HG03060 (cell line): ENCODE data around the gene SMYD3.
"Not testable (repeated sequence)": the region's sequence is repeated elsewhere in the genome, so short reads cannot be mapped to it uniquely, and the experiment has no call there.

Experiments
- ATAC-seq: cut with Tn5 transposase; IDR thresholded peaks from one replicate; pipeline ENCODE4 v1.9.1; 2021; ENCODE audit warnings: low read depth, moderate number of reproducible peaks; ENCODE audit not compliant: unreplicated experiment

Gene SMYD3

GRCh38 chr1:245771511-245772281 is 735.4 kb downstream of the SMYD3 start:
- no peak for ATAC-seq

GRCh38 chr1:245770156-245770555 is 736.9 kb downstream of the SMYD3 start:
- no peak for ATAC-seq

- ATAC-seq = no peak
These were observed 738.5 kb downstream of the SMYD3 start for GRCh38 chr1:245768596-245768995.

DNA sequence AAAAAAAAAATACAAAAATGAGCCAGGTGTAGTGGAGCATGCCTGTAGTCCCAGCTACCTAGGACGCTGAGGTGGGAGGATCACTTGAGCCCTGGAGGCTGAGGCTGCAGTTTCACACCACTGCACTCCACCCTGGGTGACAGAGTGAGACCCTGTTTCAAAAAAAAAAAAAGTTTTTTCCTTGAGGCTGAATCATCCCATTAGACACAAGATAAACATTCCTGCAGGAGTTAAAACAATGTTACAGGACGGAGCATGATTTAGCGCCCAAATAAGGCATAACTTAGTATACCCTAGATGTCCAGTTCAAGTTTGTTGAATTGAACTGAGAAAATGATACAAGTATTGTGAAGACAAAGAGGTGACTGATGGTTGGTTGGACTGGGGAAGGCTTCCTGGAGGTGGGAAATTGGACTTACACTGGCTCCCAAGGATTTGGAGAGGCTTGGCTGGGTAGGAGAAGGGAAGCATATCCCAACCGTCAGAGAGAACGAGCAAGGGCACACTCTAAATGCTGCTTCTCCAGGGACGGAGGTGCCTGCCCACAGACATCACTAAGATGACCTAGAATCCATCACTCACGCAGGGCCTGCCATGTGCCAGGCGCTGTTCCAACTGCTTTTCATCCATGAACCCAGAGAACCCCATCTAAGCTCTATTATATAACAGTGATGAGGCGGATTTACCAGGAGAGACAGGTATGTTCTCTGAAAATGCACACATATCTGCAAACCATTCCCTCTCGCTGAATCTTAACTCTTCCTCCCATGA is 741.7 kb downstream of the SMYD3 start:
- ATAC-seq = no peak

DNA sequence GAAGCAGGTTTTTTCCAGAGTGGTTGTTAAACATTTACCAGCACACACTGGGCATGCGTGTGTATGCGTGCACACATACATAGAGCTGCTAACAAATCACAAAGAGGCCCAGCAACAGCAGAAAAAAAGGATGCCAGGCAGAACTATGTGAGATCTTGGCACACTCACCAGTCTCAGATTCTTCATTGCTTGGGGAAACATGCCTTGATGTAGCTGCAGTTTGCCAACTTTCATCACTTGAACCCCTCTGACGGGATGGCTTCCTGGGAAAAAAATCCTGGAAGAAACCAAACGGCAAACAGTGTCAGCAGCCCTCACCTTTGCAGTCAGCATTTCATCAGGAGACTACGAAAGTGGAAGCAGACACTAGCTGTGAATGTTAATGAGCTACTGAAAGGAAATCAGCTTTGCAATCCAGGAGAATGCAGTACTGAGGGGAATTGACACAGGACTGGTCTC is 743.2 kb downstream of the SMYD3 start:
- ATAC-seq = no peak

DNA sequence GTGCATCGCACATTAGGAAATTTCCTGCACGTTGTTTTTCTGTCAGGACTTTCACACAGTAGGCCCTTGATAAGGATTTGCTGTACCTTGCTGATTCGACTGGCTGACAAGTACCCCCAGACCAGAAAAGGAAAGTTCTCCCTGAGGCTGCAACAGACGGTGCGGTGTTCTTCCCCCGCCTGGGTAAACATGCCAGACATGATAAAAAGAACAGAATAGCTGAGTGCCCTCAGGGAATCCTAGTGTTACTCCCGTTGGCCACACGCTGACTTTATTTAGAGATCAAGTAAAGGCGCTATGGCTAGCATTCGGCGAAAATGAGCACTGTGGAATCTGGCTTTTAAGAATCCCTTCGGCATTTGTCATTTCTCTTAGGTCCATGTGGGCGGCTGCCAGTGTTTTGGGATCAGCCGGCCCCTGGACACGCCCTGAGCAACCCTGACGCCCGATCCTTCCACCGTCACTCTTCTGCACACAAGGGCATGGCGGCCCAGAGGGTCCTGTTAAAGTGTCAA is 744.6 kb downstream of the SMYD3 start:
- no peak for ATAC-seq

GRCh38 chr1:245760301-245760700 is 746.8 kb downstream of the SMYD3 start:
- no peak for ATAC-seq

GRCh38 chr1:245754463-245754961 is 752.6 kb downstream of the SMYD3 start:
- ATAC-seq = no peak

DNA sequence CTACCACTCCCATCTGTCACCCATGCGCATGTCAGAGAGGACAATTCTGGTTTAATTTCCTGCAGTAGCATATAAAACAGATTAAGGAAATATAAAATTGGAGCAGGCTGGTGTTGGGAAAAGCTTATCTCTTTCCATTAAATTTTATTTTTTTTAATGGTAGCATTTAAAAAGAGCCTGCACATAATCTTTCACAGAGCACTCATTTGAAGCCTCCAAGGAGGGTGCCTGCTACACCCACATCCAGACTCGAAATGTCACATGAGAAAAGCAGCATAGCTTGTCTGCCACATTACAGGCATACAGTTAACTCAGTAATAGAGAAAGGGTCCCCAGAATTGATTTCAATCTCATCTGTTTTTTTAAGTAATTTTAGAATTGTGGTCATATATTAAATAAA is 753.3 kb downstream of the SMYD3 start:
- no peak for ATAC-seq

GRCh38 chr1:245752561-245752960 is 754.5 kb downstream of the SMYD3 start:
- no peak for ATAC-seq

DNA sequence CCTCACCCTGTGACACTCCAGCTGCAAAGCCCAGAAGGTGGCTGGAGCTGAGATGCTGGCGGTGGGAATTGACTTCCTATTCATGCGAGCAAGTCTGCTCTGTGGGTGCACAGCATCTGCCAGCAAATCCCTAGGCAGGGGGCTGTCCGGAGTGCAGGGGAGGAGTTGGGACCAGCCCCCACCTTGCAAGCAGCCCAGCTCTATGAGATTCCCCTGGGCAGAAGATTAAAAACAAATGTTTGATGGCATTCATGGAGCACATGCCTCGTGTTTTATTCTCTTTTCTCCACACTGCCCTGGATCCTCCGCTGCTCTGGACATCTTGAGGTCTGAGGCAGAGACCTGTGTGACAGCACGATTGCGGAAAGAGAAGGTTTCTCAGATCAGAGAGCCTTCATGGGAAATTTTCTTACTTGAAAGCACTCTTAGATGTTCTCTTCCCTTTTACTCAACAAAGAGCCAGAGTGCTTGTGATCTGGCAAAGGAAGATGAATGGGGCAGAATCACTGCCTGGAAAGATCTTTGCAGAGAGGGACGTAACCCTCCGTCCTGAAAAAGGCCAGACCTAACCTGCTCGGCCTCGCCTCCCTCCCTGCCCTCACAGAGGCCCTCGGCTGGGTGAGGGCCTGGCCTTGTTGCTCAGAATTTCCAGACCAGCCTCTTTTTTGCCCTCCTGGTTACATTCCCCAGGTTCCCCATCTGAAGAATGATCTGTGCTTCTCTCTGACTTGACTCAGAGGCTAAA is 755.2 kb downstream of the SMYD3 start:
- no peak for ATAC-seq

- no peak for ATAC-seq
These were observed 756.0 kb downstream of the SMYD3 start for GRCh38 chr1:245751116-245751515.

DNA sequence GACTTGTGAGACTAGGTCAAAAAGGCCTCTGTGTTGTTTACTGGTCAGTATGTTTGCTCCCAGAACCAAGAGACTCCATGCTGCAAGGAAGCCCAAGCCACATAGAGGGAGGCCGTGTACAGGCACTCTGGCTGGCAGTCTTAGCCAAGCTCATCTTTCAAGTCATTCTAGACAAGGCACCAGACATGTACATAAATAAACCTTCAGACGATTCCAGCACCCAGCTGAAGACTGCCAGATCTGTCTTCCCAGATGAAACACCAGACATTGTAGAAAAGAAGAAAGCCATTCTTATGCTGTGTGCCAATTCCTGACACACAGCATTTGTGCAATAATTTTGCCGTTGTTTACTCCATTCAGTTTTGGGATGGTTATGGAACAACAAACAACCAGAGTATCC is 756.8 kb downstream of the SMYD3 start:
- no peak for ATAC-seq

GRCh38 chr1:245749053-245749452 is 758.0 kb downstream of the SMYD3 start:
- no peak for ATAC-seq

DNA sequence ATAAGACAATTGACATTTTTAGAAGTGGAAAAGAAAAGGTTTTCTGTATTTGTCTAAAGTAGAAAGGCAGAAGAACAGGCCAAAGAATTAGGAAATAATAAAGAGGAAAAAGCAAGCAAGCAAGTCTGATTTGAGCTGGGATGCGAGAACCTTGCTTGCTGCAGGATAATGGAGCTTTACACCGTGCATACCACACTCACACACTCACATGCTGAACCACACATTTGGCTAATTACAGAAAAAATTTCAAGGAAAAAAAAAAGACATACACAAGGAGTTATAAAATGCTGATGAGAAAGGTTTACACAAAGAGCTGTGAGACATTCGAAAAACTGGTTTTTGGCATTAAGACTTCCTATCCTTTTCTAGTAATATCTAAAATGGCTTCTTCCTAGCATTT is 758.4 kb downstream of the SMYD3 start:
- ATAC-seq = no peak

DNA sequence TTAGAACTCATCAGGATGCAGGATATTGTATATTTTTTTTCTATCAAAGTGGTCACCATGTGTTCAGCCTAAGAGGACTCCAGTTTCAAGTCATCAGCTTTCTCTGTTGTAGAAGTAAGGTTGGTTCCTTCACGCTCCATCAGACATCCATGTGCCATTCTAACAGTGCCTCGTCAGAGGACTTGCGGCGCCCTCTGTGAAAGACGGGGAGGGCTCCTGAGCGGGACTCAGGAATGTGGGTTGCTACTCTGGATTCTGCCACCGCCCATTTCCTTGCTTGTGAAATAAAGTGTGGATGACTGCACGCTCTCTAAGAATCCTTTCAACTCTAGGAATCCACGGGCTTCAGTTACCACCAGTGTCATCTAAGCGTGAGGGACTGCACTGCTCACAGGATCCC is 758.8 kb downstream of the SMYD3 start:
- no peak for ATAC-seq

GRCh38 chr1:245742896-245743295 is 764.2 kb downstream of the SMYD3 start:
- ATAC-seq = no peak

- ATAC-seq = not testable (repeated sequence)
These were observed 766.7 kb downstream of the SMYD3 start for GRCh38 chr1:245740336-245740735.

DNA sequence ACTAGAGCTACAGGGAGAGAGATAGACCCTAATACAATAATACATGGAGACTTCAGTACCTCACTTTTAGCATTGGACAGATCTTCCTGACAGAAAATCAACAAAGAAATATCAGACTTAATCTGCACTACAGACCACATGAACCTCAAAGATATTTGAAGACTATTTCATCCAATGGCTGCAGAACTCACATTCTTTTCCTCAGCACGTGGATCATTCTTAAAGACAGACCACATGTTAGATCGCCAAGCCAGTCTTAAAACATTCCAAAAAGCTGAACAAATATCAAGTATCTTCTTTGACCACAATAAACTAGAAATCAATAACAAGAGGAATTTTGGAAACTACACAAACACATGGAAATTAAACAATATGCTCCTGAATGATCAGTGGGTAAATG is 776.3 kb downstream of the SMYD3 start:
- no peak for ATAC-seq

- not testable (repeated sequence) for ATAC-seq
These were observed 779.0 kb downstream of the SMYD3 start for GRCh38 chr1:245728035-245728434.

- no peak for ATAC-seq
These were observed 785.6 kb downstream of the SMYD3 start for GRCh38 chr1:245721488-245721887.
